DMS153 treated with DMSO at 0.1 percent for 48 hours (cell line): Measurements from ENCODE around the gene PCBP3.
A peak's percentile ranks its signal among the peaks of the same experiment; 100 is the strongest.
"Not testable (repeated sequence)": the region's sequence is repeated elsewhere in the genome, so short reads cannot be mapped to it uniquely, and the experiment has no call there.

Source experiments
- DNase-seq: peaks from one replicate; lab custom pipeline; 2025; ENCODE audit not compliant: unreplicated experiment; lab: John Stamatoyannopoulos, UW

The PCBP3 gene

DNA sequence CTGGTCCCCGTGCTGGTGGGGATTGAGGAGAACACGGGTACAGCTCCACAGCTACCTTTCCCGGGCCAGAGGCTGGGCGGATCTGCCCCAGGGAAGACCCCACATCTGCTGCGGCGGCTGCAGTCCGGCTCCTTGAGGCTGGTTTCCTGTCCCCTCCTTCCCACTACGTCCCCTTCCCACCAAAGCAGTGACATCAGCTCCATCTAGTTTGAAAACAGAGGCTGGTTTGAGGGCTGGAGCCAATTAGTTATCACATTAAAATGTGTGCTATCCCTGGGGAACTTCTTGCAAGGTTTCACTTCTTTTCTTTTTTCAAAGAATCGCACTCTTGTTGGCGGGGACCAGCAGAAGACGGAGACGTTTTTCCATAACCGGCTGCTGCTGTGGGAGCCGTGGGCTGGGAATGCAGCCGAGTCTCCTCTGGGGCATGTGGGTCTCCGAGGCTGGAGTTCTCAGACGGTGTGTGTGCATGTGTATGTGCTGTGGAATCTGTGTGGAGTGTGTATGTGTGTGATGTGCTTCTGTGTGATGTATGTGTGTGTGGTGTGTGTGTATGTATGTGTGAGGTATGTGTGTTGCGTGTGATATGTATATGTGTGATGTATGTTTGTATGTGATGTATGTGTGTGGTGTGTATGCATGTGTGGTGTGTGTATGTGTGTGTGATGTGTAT is 8.9 kb upstream of the PCBP3 start:
- no peak for DNase-seq

DNA sequence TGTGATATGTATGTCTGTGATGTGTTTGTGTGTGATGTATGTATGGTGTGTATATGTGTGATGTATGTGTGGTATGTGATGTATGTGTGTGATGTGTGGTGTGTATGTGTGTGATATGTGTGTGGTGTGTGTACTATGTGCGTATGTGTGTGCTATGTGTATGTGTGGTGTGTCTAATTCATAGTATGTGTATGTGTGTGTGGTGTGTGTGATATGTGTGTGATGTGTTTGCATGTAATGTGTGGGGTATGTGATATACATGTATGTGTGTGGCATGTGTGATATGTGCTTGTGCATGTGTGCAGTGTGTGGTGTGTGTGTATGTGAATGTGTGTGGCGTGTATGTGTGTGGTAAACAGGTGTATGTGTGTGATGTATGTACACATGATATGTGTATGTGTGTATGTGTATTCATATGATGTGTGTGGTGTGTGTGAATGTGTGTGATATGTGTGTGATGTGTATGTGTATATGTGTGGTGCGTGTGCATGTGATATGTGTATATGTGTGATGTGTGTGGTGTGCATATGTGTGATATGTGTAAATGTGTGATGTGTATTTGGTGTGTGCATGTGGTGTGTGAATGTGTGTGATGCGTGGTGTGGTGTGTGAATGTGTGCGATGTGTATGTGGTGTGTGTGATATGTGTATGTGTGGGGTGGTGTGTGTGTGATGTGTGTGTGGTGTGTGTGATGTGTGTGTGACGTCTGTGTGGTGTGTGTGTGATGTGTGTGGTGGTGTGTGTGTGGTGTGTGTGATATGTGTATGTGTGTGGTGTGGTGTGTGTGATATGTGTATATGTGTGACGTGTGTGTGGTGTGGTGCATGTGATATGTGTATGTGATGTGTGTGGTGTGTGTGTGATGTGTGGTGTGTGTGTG is 8.0 kb upstream of the PCBP3 start:
- no peak for DNase-seq

DNA sequence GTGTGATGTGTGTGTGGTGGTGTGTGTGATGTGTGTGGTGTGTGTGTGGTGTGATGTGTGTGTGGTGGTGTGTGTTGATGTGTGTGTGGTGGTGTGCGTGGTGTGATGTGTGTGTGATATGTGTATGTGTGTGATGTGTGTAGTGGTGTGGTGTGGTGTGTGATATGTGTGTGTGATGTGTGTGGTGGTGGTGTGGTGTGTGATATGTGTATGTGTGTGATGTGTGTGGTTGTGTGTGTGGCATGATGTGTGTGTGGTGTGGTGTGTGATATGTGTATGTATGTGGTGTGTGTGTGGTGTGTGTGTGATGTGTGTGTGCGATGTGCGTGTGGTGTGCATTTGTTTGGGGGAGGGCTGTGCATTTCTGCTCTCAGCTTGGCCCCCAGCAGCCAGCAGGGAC is 7.1 kb upstream of the PCBP3 start:
- no peak for DNase-seq

- DNase-seq, result no peak
Observed at GRCh38 chr21:45636951-45637646, 6.4 kb upstream of the PCBP3 start.

- no peak for DNase-seq
Observed at GRCh38 chr21:45637883-45638282, 5.6 kb upstream of the PCBP3 start.

GRCh38 chr21:45638707-45639106 is 4.8 kb upstream of the PCBP3 start:
- DNase-seq, result no peak

DNA sequence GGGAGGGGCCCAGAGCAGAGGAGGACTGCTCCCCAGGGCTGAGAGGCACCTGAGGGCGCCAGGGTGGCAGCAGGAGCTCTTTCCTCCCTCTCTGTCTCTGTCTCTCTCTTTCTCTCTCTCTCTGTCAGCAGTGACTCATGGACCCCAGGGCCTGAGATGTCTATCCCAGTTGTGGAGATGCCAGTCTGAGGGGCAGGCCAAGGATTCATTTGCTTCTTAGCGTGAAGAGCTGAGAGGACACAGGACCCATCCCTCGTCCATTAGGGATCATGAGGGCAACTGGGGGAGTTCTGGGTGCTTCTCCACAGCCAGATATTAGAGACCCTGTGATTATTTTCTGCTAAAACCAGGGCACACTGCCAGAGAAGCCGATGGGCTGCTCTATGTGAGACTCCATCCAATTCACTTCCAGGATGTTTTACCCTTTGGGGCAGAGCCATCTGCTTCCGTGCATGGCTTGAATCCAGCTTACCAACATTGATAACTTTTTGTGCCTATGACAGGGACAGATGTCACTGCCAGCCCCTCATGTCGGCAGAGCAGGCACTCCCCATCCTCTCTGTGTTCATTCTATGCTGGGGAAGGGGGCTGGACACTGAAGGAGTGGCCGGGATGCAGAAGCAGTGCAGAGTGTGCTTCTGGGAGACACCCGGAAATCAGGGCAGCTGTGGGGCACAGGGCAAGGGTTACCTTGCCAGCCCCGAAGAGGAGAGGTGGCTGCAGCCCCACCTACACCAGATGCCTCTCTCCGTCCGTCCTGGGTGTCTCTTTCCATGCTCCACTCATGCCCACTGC is 4.1 kb upstream of the PCBP3 start:
- DNase-seq, result no peak

DNA sequence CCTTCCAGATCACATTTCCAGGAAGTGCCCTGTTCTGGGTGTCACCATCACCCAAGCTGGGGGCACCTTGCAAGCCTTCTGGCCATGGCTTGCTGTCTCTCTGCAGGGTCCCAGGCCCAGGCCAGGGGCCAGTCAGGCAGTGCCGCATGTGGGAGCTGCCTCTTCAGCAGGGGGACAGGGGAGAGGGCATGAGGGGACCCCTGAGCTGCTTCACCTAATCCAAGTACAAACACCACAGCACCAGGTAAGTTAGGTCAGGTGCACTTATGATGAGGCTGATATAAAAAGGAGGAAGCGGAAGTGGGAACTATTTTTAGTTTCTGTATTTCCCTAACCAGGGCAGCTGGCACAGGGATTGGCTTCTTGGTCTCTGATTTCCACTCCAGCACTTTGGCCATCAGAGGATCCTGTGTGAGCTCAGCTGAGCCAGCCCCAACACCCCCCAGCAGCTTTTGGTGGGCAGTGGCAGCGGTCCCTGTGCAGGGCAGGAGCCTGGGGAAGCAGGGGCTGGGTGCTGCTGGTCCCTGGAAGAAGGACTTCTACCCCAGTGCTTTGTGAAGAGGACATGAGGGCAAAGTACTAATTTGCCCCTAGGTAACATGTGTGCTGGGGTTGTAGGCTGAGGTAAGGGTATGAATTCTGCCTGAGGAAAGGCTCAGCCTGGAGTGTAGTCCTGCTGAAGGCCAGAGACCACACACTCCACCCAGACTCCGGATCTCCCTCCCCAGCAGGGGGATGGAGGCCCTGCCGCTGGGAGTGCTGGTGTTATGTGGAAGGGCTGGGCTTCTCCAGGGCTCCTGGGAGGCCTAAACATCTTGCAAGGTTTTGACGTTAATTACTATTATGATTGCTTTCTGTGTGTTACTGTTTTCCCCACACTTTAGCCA is 3.3 kb upstream of the PCBP3 start:
- peak; percentile 49 for DNase-seq

DNA sequence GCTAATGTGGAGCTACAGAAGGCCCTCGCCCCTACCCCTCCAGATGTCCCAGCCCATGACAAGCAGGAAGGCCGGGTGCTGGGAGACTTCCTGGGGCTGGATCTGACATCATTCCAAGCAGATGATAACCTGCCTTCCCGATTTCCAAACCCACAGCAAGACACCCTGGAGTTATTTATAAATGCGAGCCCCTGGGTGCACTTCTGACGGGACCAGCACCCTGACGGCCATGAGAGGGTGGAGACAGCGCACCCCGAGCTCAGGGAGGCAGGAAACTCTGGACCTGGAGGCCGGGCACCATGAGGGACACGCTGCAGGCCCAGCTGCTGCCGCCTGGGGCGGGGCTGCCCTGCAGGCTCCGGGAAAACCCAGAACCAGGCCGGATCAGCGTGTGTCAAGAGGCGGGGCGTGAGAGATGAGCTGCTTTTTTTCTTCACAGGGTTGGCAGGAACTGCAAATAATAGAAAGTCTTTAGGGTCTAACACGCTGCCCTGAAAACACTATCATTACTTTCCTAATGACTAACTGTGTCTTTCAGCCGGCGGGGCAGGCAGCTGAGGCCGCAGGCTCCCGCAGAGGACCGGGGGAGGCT is 2.5 kb upstream of the PCBP3 start:
- DNase-seq, result peak; percentile 74

DNA sequence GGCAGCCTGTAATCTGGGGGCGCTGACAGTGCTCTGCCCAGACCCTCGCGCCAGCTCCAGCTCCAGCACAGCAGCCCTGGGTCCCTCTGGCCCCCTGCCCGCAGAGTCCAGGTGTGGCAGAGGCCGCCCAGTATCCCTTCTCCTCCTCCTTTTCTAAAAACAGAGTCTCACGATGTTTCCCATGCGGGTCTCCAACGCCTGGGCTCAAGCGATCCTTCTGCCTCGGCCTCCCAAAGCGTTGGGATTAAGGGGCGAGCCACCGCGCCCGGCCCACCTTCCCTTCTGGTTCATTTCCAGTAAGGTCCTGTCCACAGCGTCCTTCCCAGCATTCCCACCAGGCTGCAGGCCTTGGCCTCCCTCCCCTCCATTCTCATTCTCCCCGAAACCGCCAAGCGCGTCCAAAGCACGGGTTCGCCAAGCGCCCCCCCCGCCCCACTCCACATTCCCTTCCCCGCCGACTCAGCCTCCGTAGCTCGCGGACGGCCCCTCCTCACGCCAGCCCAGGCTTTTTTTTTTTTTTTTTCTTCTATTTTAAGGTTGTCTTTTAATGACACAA is 2.0 kb upstream of the PCBP3 start:
- no peak for DNase-seq

GRCh38 chr21:45642122-45642813 is 1.3 kb upstream of the PCBP3 start:
- DNase-seq, result no peak

GRCh38 chr21:45644041-45644906 is 749 bp downstream of the PCBP3 start:
- DNase-seq, result no peak

DNA sequence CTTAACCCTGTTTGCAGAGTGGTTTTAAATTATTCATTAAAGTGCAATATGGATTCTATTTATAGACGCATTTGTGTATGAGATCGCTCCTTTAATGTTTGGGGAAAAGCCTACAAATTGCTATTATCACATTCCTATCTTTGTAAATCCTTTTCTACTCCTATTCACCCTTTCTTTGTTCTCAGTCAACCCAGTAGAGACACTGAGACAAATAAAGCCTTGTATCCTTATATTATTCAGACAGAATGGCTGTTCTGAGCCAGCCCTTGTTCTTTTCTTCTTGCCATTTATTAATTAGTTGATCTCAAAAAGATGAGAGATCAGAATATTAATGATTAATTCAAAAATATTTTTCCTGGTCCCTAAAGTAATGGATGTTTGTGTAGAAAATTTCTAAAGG is 8.4 kb downstream of the PCBP3 start:
- DNase-seq, result no peak

GRCh38 chr21:45655124-45655523 is 11.6 kb downstream of the PCBP3 start:
- DNase-seq, result no peak

DNA sequence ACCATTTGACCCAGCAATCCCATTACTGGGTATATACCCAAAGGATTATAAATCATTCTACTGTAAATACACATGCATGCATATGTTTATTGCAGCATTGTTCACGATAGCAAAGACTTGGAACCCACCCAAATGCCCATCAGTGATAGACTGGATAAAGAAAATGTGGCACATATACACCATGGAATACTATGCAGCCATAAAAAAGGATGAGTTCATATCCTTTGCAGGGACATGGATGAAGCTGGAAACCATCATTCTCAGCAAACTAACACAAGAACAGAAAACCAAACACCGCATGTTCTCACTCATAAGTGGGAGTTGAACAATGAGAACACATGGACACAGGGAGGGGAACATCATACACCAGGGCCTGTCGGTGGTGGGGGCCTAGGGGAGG is 12.6 kb downstream of the PCBP3 start:
- DNase-seq, result not testable (repeated sequence)

GRCh38 chr21:45661913-45662622 is 18.5 kb downstream of the PCBP3 start:
- DNase-seq, result not testable (repeated sequence)

DNA sequence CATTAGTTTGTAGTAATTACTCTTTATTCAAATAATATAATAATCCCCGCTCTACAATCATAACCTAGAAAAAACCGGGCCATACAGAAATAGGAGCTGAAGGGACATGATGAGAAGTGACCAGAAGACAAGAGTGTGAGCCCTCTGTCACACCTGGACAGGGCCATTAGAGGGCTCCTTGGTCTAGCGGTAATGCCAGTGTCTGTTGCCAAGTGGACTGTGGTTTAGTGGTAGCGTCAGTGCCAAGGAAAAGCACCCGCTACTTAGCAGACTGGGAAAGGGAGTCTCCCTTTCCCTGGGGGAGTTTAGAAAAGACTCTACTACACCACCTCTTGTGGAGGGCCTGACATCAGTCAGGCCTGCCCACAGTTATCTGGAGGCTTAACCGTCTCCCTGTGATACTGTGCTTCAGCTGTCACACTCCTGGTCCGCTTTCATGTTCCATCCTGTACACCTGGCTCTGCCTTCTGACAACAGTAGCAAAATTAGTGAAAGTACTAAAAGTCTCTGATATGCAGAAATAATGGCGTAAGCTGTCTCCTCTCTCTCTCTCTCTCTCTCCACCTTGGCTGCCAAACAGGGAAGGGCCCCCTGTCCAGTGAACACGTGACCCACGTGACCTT is 19.2 kb downstream of the PCBP3 start:
- DNase-seq, result not testable (repeated sequence)
